NT2/D1 (cell line): ENCODE data around the gene CHTF18.

ENCODE experiments used
- YY1 ChIP-seq: IDR thresholded peaks from 2 replicates; pipeline ENCODE4 v1.6.1; 2011; ENCODE audit not compliant: insufficient read length, insufficient read depth
- ZNF274 ChIP-seq: IDR thresholded peaks from 2 replicates; pipeline ENCODE4 v1.6.1; 2011; ENCODE audit warnings: mild to moderate bottlenecking, low read depth, low read length

GRCh38 chr16:780296-780695 lies 8.1 kb upstream of the CHTF18 start:
- TF ChIP-seq YY1 (no peak), ZNF274 (no peak)
